ENCODE results near the gene KLHL6. TPM values are rescaled to one million over a fixed set of nuclear protein-coding genes. Genes with fewer than 3 reads are reported as not detected.
A peak's percentile ranks its signal among the peaks of the same experiment; 100 is the strongest.

The KLHL6 gene
- total and polyA plus RNA-seq, 8 donors: 0.19 to 4.6 (median 0.31) TPM

GRCh38 chr3:183449391-183449790 lies 106.1 kb downstream of the KLHL6 start:
- Histone ChIP-seq H3K9me3 (no peaks in the 10 kb centered on the region), H3K27ac (peak overlapping the region in 1 of 4 donors; percentile 83), H3K4me1 (peaks cover 0 to 17% (median 14%) of the 10 kb centered on the region in 3 donors), H3K4me3 (no peak overlapping the region), H3K27me3 (no peaks in the 10 kb centered on the region), H3K36me3 (peaks cover 0 to 9% (median 0%) of the 10 kb centered on the region in 3 donors)
- DNase-seq: no peak
- FAIRE-seq: no peak
- peak in 3 of 4 donors; percentile 35 to 55 (median 53) for ATAC-seq
- WGBS, 2 donors: 7 to 24% methylated on average over 4 of the region's 4 CpGs
- no peak for TF ChIP-seq CTCF (IDR thresholded peaks at IDR 0.05)
- intact Hi-C loops (cut with DNase I): no loop called here

- no peaks in the 10 kb centered on the region for H3K9me3 ChIP-seq
- H3K27me3 ChIP-seq: no peaks in the 10 kb centered on the region
- peak overlapping the region in 2 of 4 donors; percentile 61 to 78 for H3K4me3 ChIP-seq
- peaks cover 0 to 17% (median 14%) of the 10 kb centered on the region in 3 donors for H3K4me1 ChIP-seq
- no peak for TF ChIP-seq CTCF (IDR thresholded peaks at IDR 0.05)
- DNase-seq: no peak
- H3K36me3 ChIP-seq: peaks cover 0 to 8% (median 0%) of the 10 kb centered on the region in 3 donors
- peak; percentile 60 for FAIRE-seq
- H3K27ac ChIP-seq: peak overlapping the region in 1 of 4 donors; percentile 83
- ATAC-seq: peak in 2 of 4 donors; percentile 10 to 35
- intact Hi-C loops (cut with DNase I): no loop called here
- WGBS, 2 donors: 27 to 28% methylated on average over 3 of the region's 3 CpGs
Measured at GRCh38 chr3:183448369-183449128, 107.0 kb downstream of the KLHL6 start.

- intact Hi-C loops (cut with DNase I): no loop called here
- TF ChIP-seq CTCF (IDR thresholded peaks at IDR 0.05): no peak
- Histone ChIP-seq H3K27me3 (no peaks in the 10 kb centered on the region), H3K36me3 (no peaks in the 10 kb centered on the region), H3K4me1 (peaks cover 0 to 17% (median 14%) of the 10 kb centered on the region in 3 donors), H3K9me3 (no peaks in the 10 kb centered on the region), H3K27ac (peak overlapping the region; percentile 57 to 83 (median 74)), H3K4me3 (peak overlapping the region; percentile 61 to 86 (median 74))
- DNase-seq (peak; percentile 84 to 92 (median 88)), ATAC-seq (peak; percentile 84 to 93 (median 90)), FAIRE-seq (no peak)
- WGBS, 2 donors: 0 to 1% methylated on average over 53 to 54 of the region's 54 CpGs
Measured at GRCh38 chr3:183447206-183448001, 108.1 kb downstream of the KLHL6 start.

- intact Hi-C loops (cut with DNase I): no loop called here
- H3K27me3 ChIP-seq: no peaks in the 10 kb centered on the region
- DNase-seq (no peak), ATAC-seq (no peak), FAIRE-seq (peak; percentile 39)
- 96% methylated on average over 2 of the region's 2 CpGs for WGBS, 2 donors
- no peaks in the 10 kb centered on the region for H3K36me3 ChIP-seq
- H3K27ac ChIP-seq: peak overlapping the region in 2 of 4 donors; percentile 68 to 80
- H3K9me3 ChIP-seq: no peaks in the 10 kb centered on the region
- H3K4me1 ChIP-seq: peaks cover 0 to 17% (median 14%) of the 10 kb centered on the region in 3 donors
- H3K4me3 ChIP-seq: peak overlapping the region in 3 of 4 donors; percentile 61 to 86 (median 78)
- TF ChIP-seq CTCF (IDR thresholded peaks at IDR 0.05): no peak
Measured at GRCh38 chr3:183446838-183447205, 108.7 kb downstream of the KLHL6 start.

Data from pancreas (tissue), 10 donors.